ENCODE results near the gene C6orf62.
"Not testable (repeated sequence)": the region's sequence is repeated elsewhere in the genome, so short reads cannot be mapped to it uniquely, and the experiment has no call there.

Gene C6orf62

GRCh38 chr6:24668066-24668996 lies 50.6 kb downstream of the C6orf62 start:
- not testable (repeated sequence) for DNase-seq (ENCODE audit: low spot score)

GRCh38 chr6:24667378-24667803 lies 51.6 kb downstream of the C6orf62 start:
- DNase-seq (ENCODE audit: low spot score) = no peak

- peak; percentile 94 for DNase-seq (ENCODE audit: low spot score)
Measured at GRCh38 chr6:24666641-24667377, 52.1 kb downstream of the C6orf62 start, which contains the start of the genes ACOT13 and TDP2. ACOT13 (plus strand) TSS chr6:24667077; CDS start chr6:24667264, 187 bp downstream. TDP2 (minus strand) TSS chr6:24666899; CDS start chr6:24666862, 37 bp downstream.

DNA sequence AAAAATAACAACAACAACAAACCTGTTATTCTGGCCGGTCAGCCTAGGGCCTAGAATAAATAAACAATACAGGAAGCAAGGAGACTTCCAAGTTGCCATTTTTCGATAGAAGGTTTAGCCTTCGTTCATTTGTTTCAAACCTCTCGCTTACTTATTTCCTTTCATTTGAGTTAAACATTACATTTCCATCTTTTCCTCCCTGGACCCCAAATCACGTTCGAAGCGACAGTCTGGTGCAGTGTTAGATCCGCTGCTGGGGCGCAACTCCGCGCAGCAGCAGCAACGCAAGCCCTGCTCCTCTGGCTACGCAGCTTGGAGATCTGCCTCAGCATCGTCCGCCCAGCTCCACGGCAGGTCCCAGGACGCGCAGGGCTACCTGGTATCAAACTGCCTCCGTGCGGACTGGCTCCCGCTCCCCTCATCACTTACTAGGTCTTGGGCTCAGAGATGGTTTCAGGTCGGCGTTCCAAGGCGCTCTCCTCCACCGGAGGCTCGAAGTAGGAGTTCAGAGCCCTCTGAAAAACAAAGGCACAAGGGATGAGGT lies 52.8 kb downstream of the C6orf62 start:
- DNase-seq (ENCODE audit: low spot score) = peak; percentile 13

GRCh38 chr6:24664046-24664987 lies 54.6 kb downstream of the C6orf62 start:
- DNase-seq (ENCODE audit: low spot score) = no peak

GRCh38 chr6:24663189-24663588 lies 55.8 kb downstream of the C6orf62 start:
- DNase-seq (ENCODE audit: low spot score) = no peak

- no peak for DNase-seq (ENCODE audit: low spot score)
Measured at GRCh38 chr6:24662236-24662635, 56.7 kb downstream of the C6orf62 start.

DNA sequence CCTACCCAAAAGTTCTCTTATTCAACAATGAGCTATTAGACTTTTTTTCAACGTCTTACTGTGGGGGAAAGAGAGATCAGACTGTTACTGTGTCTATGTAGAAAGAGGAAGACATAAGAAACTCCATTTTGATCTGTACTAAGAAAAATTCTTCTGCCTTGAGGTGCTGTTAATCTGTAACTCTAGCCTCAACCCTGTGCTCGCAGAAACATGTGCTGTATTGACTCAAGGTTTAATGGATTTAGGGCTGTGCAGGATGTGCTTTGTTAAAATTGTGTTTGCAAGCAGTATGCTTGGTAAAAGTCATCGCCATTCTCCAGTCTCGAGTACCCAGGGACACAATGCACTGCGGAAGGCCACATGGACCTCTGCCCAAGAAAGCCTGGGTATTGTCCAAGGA lies 57.2 kb downstream of the C6orf62 start:
- not testable (repeated sequence) for DNase-seq (ENCODE audit: low spot score)

DNA sequence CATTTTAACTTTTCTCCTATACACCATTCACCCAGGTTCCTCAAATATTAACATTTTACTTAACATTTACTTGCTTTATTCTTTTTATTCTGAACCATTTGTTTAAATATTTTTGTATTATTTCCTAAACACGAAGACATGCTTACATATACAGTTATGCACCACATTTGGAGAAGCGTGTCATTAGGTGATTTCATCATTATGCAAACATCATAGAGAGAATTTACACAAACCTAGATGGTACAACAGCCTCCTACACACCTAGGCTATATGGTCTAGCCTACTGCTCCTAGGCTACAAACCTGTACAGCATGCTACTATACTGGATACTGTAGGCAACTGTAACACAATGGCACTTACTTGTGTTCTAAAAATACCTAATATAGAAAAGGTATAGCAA lies 58.8 kb downstream of the C6orf62 start:
- DNase-seq (ENCODE audit: low spot score) = no peak

DNA sequence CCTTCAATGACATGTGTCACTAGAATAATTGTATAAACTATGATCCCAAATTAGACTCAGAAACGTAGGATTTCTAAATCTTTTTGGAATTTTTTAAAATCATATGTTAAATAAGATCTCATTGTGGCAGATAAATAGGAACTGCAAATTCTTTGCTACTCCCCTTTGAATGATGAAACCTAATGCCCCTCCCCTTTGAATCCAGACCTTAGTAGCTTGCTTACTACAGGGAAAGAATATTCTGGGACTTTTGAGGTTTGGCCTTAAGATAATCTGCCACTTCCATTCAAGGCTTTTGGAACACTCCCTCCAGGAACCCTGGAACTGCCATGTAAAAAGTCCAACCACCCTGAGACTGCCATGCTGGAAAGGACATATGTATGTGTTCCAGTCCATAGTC lies 59.4 kb downstream of the C6orf62 start:
- no peak for DNase-seq (ENCODE audit: low spot score)

DNA sequence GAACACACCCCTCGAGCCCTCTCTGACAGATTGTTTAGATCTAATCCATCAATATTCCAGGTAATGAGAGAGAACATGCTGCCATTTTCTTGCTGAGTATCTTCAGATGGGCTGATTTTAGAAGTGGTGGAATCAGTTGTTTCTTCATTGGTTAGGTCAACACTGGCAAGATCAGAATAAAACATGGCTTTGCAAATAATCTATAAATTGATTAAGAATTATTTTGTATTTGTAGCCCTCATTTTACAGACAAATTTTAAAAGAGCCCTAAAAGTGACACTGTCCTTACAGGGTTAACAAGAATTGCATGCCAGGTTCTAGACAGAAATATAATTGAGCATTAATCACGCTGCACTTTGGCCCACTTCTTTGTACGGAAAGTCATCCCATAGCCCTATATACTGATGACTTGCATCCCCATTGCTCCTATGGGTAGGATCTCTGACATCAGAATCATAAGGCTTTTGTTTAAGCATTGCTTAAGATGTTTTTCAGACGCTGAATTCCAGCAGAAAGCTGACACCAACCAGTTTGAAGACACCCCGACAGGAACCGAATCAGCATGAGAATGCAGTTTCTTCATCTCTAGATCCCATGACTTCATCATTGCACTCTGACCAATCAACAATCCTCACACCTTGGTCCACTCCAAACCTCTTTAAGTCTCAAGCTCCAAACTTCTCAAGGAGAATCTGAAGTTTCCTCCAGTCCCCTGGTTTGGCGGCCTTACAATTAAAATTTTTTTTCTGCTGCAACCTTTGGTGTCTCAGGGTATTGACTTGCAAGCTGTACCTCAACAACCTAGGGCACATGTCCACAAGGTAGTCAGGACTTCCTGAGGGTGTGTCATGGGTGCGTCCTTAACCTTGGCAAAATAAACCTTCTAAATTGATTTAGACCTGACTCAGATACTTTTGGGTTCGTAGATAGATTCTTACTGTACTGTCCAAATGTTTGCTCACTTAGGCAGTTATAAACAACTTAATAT lies 60.1 kb downstream of the C6orf62 start:
- DNase-seq (ENCODE audit: low spot score) = no peak

GRCh38 chr6:24655215-24655614 lies 63.7 kb downstream of the C6orf62 start:
- no peak for DNase-seq (ENCODE audit: low spot score)

Data from kidney capillary endothelial cell (primary cell).